ENCODE measurements around the gene FAM114A2.
"Not testable (repeated sequence)": the region's sequence is repeated elsewhere in the genome, so short reads cannot be mapped to it uniquely, and the experiment has no call there.

Gene FAM114A2

DNA sequence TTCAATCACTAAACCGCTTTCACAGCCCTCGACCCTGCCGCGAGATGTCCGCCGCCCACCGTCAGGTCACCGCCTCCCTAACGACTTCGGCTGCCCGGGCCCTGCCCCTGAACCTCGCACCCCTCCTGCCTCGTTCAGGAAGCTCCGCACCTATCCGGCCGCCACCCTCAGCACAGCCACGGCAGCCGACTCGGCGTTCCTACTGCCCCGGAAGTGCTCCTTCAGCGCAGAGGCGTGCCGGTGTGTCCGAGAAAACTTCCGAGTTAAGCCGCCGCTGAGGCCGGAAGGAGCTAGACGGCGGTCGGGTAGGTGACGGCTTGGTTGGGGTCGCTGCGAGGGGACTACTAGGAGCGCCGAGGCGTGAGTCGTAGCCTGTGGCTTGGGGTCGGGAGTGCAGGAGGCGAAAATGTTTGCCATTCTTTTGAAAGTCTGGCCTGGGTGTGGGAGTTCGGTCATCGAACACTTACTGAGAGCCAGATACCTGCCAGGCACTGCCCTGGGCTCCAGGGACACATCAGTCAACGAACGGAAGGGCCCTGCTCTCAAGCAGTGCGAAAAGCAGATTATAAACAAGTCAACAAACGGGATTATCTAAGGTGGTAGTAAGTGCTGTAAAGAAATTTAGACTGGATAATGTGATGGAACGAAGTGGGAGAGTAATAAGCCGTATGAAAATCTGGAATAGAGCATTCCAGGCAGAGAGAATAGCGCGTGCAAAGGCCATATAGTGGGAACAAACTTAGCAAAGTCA is at the start of gene FAM114A2, which contains the start of gene MFAP3:
TSS of gene FAM114A2 (minus strand) at position 204 of the 751 bp plus-strand sequence. CDS start 3,957 bp downstream, outside the sequence.
TSS of gene MFAP3 (plus strand) at position 261 of the 751 bp plus-strand sequence. CDS start 10,756 bp downstream, outside the sequence.
- DNase-seq (ENCODE audit: low read depth): peak; percentile 88

DNA sequence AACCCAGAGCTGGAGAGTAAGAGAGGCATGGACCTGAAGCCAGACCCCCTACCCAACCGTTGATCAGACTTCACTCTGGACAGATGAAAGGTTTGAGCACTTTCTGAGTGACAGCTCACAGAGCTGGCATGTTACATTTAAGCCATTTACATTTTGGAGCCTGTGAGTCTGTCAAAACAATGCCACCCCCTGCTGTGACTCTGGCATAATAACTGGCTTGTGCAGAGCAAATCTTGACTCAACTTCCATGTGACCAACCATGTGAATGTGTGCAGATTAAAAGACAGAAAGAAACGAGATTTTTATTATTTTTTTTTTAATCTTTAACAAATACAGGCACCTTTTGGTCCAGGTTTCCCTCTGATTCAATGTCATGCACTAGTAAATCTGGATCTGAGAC is 48.5 kb upstream of the FAM114A2 start:
- DNase-seq (ENCODE audit: low read depth): peak; percentile 64

- DNase-seq (ENCODE audit: low read depth): no peak
Observed at GRCh38 chr5:154086641-154087040, 47.9 kb upstream of the FAM114A2 start.

DNA sequence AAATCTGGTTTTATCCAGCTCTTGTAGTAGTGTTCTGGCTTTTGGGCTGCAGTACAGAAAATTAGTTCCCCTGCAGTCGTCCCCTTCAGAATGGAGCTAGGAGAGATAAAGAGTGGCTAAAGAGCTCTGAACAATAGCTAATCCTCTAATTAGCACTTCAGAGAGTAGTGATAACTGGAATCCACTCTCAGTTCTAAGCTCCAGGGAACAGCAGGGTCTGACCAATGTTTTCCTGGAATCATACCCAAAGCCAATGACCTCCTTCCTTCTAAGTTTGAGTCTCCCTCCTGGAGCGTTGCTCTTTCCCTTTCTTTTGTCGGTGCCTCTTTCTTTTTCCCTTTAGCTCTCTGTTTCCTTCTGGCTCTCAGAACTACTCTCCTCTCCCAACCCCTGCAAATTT is 47.4 kb upstream of the FAM114A2 start:
- DNase-seq (ENCODE audit: low read depth): no peak

- no peak for DNase-seq (ENCODE audit: low read depth)
Observed at GRCh38 chr5:154084062-154084639, 45.4 kb upstream of the FAM114A2 start.

DNA sequence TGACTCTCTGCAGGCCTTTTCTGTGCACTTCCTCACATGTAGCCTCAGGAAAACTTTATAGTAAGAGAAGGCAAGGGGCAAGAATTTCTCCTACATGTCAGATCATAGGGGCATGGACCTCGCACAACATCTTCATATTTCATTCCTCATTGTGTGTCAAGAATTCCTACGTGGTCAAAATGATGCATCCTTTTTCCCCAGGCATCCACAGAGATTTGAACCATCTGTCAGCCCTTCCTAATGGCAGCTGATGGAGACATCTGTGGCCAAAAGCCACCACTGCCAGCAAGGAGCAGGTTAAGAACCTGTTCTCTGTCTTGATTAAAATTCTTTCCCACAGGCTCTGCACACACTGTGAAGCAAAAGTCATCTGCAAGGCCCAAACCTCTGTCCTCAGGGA is 42.5 kb upstream of the FAM114A2 start:
- no peak for DNase-seq (ENCODE audit: low read depth)

DNA sequence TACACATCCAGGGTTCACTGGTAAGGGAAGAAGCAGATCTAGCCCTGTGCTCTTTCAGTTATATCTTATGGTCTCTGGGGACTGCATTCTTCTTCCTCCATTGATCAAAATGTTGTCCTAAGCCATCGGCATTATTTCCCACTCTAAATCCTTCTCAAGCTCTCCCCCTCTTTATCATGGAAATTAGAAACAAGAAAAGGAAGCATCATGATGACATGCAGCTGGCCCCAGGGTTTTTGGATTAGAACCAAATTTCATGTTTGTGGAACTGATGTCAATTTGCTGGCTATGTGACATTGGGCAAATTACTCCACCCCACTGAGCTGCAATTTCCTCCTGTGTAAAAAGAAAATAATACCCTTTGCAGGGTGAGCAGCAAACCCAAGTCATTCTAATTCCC is 39.6 kb upstream of the FAM114A2 start:
- peak; percentile 32 for DNase-seq (ENCODE audit: low read depth)

- peak; percentile 31 for DNase-seq (ENCODE audit: low read depth)
Observed at GRCh38 chr5:154077696-154078095, 39.0 kb upstream of the FAM114A2 start.

DNA sequence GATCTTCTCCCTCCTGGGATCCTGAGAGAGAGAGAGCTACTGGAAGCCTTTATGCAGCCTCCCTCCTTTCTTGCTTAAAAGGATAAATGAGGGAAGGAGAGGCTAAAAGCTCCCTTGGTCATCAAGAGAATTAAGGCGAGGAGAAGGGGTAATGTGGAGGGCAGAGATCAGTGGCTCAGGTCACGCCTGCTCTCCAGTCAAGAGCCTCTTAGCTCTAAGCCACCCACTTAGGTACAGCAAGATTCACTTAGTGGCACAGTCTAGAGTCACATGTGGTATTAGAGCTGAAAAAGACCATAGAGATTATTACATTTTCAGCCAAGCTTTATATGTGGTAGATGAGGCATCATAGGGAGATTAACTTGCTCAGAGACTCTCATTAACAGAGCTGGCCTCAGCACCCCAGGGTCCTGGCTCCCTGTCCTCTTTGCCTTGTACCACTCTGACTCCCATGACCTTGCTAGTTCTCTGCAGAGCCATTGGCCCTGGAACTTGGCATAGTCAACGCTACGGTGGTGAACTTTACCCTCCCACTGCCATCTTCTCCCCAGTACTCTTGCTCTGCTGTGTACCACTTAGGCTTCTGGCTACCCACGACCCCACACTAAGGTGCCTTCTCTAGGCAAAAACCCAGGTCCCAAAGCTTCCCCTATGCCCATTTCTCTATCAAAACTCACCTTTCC is 37.7 kb upstream of the FAM114A2 start:
- no peak for DNase-seq (ENCODE audit: low read depth)

GRCh38 chr5:154072414-154073171 is 33.9 kb upstream of the FAM114A2 start:
- peak; percentile 77 for DNase-seq (ENCODE audit: low read depth)

DNA sequence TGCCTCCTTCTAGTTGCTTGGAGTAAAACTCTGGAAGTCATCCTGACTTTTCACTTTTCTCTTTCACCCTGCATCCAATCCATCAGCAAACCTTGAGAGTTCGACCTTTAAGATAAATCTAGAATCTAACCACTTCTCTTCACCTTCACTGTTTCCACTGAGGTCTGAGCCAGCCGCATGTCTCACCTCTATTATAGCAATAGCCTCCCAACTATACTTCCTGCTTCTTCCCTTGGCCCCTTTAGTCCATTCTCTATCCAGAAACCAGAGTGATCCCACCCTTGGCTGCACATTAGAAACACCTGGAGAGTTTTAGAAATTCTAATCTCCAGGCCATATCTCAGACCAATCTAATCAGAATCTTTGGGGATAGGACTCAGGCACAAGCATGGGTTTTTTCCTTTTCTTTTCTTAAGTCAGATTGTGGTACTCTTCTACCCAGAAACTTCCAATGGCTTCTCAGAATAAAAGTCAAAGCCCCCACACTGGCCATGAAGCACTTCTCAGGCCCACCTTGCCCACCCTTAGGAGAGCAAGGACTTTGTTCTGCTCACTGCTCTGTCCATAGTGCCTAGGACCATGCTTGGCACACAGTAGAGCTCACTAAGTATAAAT is 33.2 kb upstream of the FAM114A2 start:
- DNase-seq (ENCODE audit: low read depth): no peak

- DNase-seq (ENCODE audit: low read depth): not testable (repeated sequence)
Observed at GRCh38 chr5:154069854-154070253, 31.1 kb upstream of the FAM114A2 start.

GRCh38 chr5:154065971-154066370 is 27.3 kb upstream of the FAM114A2 start:
- no peak for DNase-seq (ENCODE audit: low read depth)

DNA sequence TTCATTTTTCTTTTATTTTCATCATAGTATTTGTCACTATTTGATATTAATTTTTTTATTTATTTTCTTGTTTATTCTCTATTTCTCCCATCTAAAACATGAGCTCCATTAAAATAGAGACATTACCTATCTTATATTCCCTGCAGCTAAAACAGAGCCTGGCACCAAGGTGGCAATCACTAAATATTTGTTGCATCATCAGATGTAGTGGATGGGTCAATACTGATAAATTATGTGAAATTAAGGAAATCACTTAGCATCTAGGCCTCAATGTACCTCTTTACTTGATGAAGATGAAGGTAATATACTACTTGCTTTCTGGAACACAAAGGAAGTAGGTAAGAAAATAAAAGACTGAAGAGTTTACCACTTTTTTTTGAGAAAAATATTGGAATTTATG is 24.7 kb upstream of the FAM114A2 start:
- no peak for DNase-seq (ENCODE audit: low read depth)

GRCh38 chr5:154060606-154061005 is 21.9 kb upstream of the FAM114A2 start:
- DNase-seq (ENCODE audit: low read depth): no peak

GRCh38 chr5:154059583-154059982 is 20.9 kb upstream of the FAM114A2 start:
- no peak for DNase-seq (ENCODE audit: low read depth)

- DNase-seq (ENCODE audit: low read depth): no peak
Observed at GRCh38 chr5:154059039-154059430, 20.3 kb upstream of the FAM114A2 start.

DNA sequence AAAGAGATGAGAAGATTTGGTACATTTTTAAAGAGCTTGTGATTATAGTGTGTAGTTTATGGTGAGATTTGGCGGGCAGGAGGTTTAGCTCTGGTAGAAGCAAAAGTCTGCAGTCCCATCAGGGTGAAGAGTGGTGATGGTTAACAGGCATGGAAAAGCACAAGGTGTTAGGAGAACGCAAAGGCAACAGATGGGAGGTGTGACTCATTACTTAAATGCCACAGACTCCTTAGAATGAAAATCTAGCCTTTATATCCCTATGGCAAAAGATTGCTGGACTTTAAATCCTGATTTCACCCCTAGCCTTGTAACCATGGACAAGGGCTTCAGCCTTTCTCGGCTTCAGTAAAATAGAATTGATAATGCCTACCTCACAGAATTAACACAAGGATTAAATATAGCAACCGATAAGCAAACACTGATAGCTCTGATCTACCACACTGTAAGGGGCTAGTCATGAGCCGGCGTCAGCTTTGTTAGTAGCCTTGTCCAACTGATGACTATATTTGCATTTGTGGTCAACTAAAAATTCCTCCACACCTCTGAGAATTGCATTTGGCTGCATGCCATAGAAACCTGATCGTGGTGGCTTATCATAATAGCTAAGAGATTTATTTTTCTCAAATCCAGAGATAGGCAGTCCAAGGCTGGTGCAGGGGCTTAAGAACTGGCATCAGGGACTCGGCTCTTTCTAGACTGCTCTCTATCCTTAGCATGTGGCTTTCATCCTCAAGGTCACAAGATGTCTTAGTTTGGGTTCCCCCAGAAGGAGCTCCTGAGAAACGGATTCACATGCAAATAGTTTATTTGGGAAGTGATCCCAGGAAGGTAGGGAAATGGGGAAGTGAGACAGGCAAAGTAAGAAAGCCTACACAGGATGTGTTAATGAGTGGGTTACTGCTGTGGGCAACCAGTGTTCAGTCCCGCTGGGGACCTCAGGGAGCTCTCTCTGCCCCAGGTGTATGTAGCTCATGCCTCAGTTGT is 19.6 kb upstream of the FAM114A2 start:
- DNase-seq (ENCODE audit: low read depth): peak; percentile 13

- DNase-seq (ENCODE audit: low read depth): no peak
Observed at GRCh38 chr5:154055201-154055600, 16.5 kb upstream of the FAM114A2 start.

DNA sequence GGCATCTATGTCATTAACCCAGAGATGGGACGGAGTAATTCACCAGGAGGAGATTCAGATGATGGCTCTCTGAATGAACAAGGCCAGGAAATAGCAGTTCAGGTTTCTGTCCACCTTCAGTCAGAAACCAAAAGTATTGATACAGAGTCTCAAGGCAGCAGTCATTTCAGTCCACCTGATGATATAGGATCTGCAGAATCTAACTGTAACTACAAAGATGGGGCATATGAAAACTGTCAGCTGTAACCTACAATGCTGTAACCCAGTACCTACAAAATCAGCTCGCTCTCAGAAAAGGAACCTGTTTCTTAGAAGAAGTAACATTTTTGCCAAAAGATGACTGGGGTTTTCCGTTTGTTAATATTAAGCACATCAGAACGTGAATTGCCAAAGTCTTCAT is 14.8 kb upstream of the FAM114A2 start:
- no peak for DNase-seq (ENCODE audit: low read depth)

DNA sequence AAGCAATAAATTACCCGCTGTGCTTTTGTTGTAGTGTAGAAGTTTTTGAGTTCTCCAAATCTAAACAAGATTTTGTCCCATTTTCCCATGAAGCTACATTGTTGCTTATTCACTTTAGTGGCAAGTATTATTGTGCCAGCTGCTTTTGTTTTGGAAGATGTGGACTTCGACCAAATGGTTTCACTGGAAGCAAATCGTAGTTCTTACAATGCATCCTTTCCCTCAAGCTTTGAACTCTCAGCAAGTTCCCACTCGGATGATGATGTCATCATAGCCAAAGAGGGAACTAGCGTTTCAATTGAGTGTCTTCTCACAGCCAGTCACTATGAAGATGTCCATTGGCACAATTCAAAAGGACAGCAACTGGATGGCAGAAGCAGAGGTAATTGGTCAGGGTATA is 10.9 kb upstream of the FAM114A2 start:
- DNase-seq (ENCODE audit: low read depth): no peak
